ENCODE results near the gene SULT2B1. TPM values are rescaled to one million over a fixed set of nuclear protein-coding genes. Genes with fewer than 3 reads are reported as not detected.

The SULT2B1 gene
- total RNA-seq, 2 experiments from 2014 or later, result not detected

- Mint-ChIP-seq H3K27ac (no peak overlapping the region), H3K4me1 (no peaks in the 10 kb centered on the region), H3K4me3 (no peak overlapping the region), H3K36me3 (no peaks in the 10 kb centered on the region), H3K27me3 (no peaks in the 10 kb centered on the region), H3K9me3 (no peaks in the 10 kb centered on the region)
- no peak for DNase-seq
Measured at GRCh38 chr19:48544856-48545750, 6.9 kb upstream of the SULT2B1 start.

DNA sequence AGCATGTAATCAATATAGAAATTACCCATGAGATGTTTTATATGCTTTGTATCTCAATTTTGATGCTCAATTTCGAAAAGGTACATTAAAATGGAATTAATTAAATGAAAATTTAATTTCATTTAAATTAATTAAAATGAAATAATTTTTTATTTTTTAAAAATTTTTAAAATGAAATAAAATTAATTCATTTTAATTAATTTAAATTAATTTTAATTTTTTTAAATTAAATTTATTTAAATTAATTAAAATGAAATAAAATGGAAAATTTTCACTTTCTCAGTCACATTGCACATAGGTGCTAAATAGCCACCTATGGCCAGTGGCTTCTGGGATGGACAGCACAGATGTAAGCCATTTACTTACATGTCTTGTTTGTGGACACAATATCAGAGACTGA lies 4.2 kb upstream of the SULT2B1 start:
- no peaks in the 10 kb centered on the region for H3K9me3 Mint-ChIP-seq
- H3K36me3 Mint-ChIP-seq, result no peaks in the 10 kb centered on the region
- H3K27ac Mint-ChIP-seq, result no peak overlapping the region

DNA sequence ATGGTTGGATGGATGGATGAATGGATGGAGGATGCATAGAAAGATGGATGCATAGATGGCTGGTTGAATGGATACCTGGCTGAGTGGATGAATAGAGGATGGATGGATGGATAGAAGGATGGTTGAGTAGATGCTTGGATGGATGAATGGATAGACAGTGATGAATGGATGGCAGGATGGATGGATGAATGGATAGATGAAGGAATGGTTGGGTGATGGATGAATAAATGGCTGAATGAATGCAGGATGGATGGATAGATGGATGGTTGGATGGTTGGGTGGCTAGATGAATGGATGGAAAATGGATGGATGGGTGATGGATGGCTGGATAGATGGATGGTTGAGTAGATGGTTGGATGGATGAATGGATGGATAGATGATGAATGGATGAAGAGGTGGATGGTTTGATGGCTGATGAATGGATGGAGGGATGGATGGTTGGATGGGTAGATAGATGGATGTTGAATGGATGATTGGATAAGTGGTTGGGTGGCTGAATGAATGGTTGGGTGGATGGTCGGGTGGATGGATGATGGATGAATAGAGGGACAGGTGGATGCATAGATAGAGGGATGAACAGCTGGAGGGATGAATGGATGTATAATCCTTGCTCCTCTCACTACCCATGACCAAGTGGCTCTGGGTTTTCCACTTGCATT lies 3.6 kb upstream of the SULT2B1 start:
- no peaks in the 10 kb centered on the region for H3K27me3 Mint-ChIP-seq
- H3K9me3 Mint-ChIP-seq, result no peaks in the 10 kb centered on the region
- no peak overlapping the region for H3K4me3 Mint-ChIP-seq
- no peaks in the 10 kb centered on the region for H3K4me1 Mint-ChIP-seq
- no peaks in the 10 kb centered on the region for H3K36me3 Mint-ChIP-seq
- H3K27ac Mint-ChIP-seq, result no peak overlapping the region
- no peak for DNase-seq

More for the DNA sequence above, 4.2 kb upstream of the SULT2B1 start:
- Mint-ChIP-seq H3K4me1 (no peaks in the 10 kb centered on the region), H3K27me3 (no peaks in the 10 kb centered on the region), H3K4me3 (no peak overlapping the region)
- DNase-seq, result no peak

DNA sequence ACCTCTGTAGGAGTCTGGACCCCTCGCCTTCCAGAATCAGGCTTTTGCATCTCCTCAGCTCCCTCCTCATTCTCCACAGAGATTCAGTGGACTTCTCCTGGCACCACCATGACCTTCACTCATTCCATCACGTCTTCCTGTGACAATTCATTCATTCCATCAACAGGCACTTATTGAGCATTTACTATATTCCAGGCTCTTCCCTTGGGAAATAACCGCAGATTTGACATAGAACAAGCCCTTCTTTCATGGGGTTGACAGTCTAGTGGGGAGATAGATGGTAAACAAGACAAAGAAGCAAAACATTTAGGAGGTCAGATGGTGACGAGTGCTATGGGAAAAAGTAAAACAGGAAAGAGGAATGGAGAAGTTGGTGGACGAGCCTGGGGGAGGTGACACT lies 2.6 kb upstream of the SULT2B1 start:
- no peak for DNase-seq
- no peaks in the 10 kb centered on the region for H3K9me3 Mint-ChIP-seq
- no peaks in the 10 kb centered on the region for H3K4me1 Mint-ChIP-seq
- no peaks in the 10 kb centered on the region for H3K36me3 Mint-ChIP-seq
- H3K27me3 Mint-ChIP-seq, result no peaks in the 10 kb centered on the region
- H3K4me3 Mint-ChIP-seq, result no peak overlapping the region
- no peak overlapping the region for H3K27ac Mint-ChIP-seq

- no peak for DNase-seq
- H3K9me3 Mint-ChIP-seq, result no peaks in the 10 kb centered on the region
- no peak overlapping the region for H3K4me3 Mint-ChIP-seq
- peaks cover 10% of the 10 kb centered on the region for H3K27me3 Mint-ChIP-seq
- H3K27ac Mint-ChIP-seq, result no peak overlapping the region
- no peaks in the 10 kb centered on the region for H3K4me1 Mint-ChIP-seq
- no peaks in the 10 kb centered on the region for H3K36me3 Mint-ChIP-seq
Measured at GRCh38 chr19:48552406-48553322, 692 bp downstream of the SULT2B1 start.

GRCh38 chr19:48553676-48554384 lies 1.9 kb downstream of the SULT2B1 start:
- no peak overlapping the region for H3K27ac Mint-ChIP-seq
- no peaks in the 10 kb centered on the region for H3K9me3 Mint-ChIP-seq
- H3K27me3 Mint-ChIP-seq, result peaks cover 17% of the 10 kb centered on the region
- H3K36me3 Mint-ChIP-seq, result no peaks in the 10 kb centered on the region
- H3K4me1 Mint-ChIP-seq, result no peaks in the 10 kb centered on the region
- H3K4me3 Mint-ChIP-seq, result no peak overlapping the region
- no peak for DNase-seq

DNA sequence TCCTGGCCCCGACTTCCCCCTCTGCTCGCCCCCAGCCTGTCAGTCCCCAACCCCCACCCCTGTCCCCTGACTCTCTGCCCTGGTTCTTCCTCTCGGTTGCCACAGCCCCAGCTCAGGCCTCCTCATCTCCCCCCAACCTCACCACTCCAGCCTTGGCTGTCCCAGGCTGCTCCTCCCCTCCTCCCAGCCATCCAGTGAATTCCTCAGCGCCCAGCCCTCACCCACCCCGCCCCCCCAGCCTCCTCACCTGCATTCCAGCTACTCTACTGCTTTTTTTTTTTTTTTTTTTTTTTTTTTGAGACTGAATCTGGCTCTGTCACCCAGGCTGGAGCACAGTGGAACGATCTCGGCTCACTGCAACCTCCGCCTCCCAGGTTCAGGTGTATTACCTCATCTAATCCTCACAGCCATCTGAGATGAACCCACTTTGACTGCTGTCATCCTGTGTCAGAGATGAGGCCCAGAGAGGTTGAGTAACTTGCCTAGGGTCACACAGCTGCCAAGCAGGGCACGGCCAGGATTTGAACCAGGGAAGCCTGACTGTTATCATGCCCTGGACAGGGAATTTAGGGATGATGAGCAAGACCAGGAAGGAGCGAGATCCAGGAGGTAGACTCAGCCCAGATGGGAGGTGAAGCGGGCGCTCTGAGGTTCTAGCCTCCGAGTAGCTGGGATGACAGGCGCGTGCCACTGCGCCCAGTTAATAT lies 2.6 kb downstream of the SULT2B1 start:
- H3K4me3 Mint-ChIP-seq, result no peak overlapping the region
- no peaks in the 10 kb centered on the region for H3K9me3 Mint-ChIP-seq
- no peak overlapping the region for H3K27ac Mint-ChIP-seq
- H3K27me3 Mint-ChIP-seq, result peaks cover 24% of the 10 kb centered on the region
- DNase-seq, result no peak
- no peaks in the 10 kb centered on the region for H3K36me3 Mint-ChIP-seq
- no peaks in the 10 kb centered on the region for H3K4me1 Mint-ChIP-seq

DNA sequence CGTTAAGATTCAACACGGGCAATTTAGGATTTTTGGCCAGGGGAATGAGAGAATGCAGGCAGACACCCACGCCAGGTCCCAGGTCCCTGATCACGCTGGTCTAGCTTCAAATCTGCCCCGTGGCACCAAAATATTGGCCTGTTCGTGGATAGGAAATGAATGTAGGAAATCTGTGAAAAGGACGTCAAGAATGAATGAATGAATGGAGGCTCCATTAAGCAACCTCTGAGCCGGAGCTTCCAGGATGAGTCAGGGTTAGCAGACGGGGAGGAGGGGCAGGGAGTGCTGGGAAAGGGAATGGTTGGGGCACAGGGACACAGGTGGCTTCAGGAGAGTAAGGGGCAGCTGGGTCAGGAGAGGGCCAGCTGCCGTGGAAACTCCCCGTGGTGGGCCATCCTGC lies 4.2 kb downstream of the SULT2B1 start:
- Mint-ChIP-seq H3K27ac (no peak overlapping the region), H3K27me3 (peaks cover 30% of the 10 kb centered on the region), H3K4me3 (no peak overlapping the region), H3K9me3 (no peaks in the 10 kb centered on the region), H3K4me1 (no peaks in the 10 kb centered on the region), H3K36me3 (no peaks in the 10 kb centered on the region)
- DNase-seq, result no peak

GRCh38 chr19:48556825-48557224 lies 4.9 kb downstream of the SULT2B1 start:
- Mint-ChIP-seq H3K36me3 (no peaks in the 10 kb centered on the region), H3K4me3 (no peak overlapping the region), H3K4me1 (no peaks in the 10 kb centered on the region), H3K27me3 (peaks cover 30% of the 10 kb centered on the region), H3K27ac (no peak overlapping the region), H3K9me3 (no peaks in the 10 kb centered on the region)
- no peak for DNase-seq

DNA sequence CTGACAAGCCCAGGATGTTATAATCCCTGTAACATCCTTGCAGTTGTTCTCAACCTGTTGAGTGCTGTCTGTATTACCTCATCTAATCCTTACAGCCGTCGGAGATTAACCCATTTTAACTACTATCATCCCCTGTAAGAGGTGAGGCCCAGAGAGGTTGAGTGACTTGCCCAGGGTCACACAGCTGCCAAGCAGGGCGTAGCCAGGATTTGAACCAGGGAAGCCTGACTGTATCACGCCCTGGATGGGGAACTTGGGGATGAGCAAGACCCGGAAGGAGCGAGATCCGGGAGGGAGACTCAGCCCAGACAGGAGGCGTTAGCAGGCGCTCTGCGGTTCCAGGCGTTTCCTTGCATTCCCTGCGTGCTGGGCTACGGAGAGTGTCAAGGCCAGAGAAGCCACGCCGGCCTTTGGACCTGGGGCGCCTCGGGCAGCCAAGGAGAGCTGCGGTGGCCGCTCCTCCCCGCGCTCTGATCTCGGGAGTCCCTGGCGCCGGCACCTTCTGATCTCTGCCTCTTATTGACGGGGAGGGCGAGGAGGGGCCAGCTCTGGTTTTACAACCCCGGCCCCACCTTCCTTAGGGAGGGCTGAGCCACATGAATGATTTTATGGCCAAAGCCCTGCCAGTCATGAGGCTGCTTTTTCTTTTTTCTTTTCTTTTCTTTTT lies 6.2 kb downstream of the SULT2B1 start:
- H3K4me3 Mint-ChIP-seq, result no peak overlapping the region
- H3K36me3 Mint-ChIP-seq, result no peaks in the 10 kb centered on the region

GRCh38 chr19:48560095-48560530 lies 8.1 kb downstream of the SULT2B1 start:
- Mint-ChIP-seq H3K27me3 (peaks cover 30% of the 10 kb centered on the region), H3K4me1 (no peaks in the 10 kb centered on the region), H3K36me3 (no peaks in the 10 kb centered on the region), H3K9me3 (no peaks in the 10 kb centered on the region), H3K4me3 (no peak overlapping the region), H3K27ac (no peak overlapping the region)
- DNase-seq, result no peak

More for the DNA sequence above, 6.2 kb downstream of the SULT2B1 start:
- no peak for DNase-seq
- no peaks in the 10 kb centered on the region for H3K9me3 Mint-ChIP-seq
- H3K27ac Mint-ChIP-seq, result no peak overlapping the region
- no peaks in the 10 kb centered on the region for H3K4me1 Mint-ChIP-seq
- H3K27me3 Mint-ChIP-seq, result peaks cover 30% of the 10 kb centered on the region

DNA sequence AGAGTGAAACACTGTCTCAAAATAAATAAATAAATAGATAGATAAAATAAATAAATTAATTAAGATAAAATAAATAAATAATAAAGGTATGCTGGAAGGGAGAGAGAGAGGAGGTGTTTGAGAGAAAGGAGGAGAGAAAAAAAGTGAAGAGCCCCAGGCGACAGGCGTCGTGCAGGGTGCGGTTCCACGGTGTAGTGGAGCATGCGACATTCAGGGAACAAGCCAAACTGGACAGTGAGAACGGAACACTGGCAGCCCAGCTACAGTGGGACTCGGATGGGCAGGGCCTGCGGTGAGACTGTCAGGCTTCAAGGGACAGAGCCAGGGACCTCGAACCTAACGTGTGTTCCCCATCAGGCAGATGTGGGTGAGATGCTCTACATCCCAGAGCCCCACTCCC lies 9.4 kb downstream of the SULT2B1 start:
- H3K36me3 Mint-ChIP-seq, result no peaks in the 10 kb centered on the region
- H3K27me3 Mint-ChIP-seq, result peaks cover 27% of the 10 kb centered on the region
- no peaks in the 10 kb centered on the region for H3K9me3 Mint-ChIP-seq
- H3K4me3 Mint-ChIP-seq, result no peak overlapping the region
- no peaks in the 10 kb centered on the region for H3K4me1 Mint-ChIP-seq
- no peak overlapping the region for H3K27ac Mint-ChIP-seq
- no peak for DNase-seq

DNA sequence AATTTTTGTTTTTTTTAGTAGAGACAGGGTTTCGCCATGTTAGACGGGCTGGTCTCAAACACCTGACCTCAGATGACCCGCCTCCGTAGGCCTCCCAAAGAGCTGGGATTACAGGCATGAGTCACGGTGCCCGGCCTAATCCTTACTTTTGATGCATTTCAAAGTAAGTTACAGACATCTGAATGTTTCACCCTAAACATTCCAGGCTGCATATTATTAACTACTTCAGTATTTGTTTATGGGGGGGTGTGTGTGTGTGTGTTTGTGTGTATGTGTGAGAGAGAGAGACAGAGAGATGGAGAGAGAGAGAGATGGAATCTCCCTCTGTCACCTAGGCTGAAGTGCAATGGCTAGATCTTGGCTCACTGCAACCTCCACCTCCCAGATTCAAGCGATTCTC lies 13.1 kb downstream of the SULT2B1 start:
- no peaks in the 10 kb centered on the region for H3K36me3 Mint-ChIP-seq

More for the DNA sequence above, 13.1 kb downstream of the SULT2B1 start:
- H3K4me1 Mint-ChIP-seq, result no peaks in the 10 kb centered on the region
- H3K27ac Mint-ChIP-seq, result no peak overlapping the region
- no peak overlapping the region for H3K4me3 Mint-ChIP-seq
- DNase-seq, result no peak
- H3K9me3 Mint-ChIP-seq, result no peaks in the 10 kb centered on the region
- peaks cover 19% of the 10 kb centered on the region for H3K27me3 Mint-ChIP-seq

Measured in activated naive CD8-positive, alpha-beta T cell treated with anti-CD3 and anti-CD28 coated beads for 36 hours (primary cell).